Esophagus muscularis mucosa (tissue), 4 donors: ENCODE data around the gene NOSTRIN.

Source experiments
- CTCF ChIP-seq, 3 experiments: fragments of 200-600 bp in 2 of 3; fragments of 450-650 bp in 1 of 3; sonication (generic) in 2 of 3; IDR thresholded peaks; one replicate each; pipeline ENCODE4 v1.5.1; 2017 to 2019; ENCODE audit warnings: antibody characterized with exemption in 3 of 3, mild to moderate bottlenecking in 2 of 3, moderate library complexity in 1 of 3
- EP300 ChIP-seq: sonication (generic); formaldehyde crosslinking; IDR thresholded peaks from one replicate; pipeline ENCODE4 v1.6.1; 2017; ENCODE audit warnings: antibody characterized with exemption
- POLR2A ChIP-seq: fragments of 450-650 bp; IDR thresholded peaks from one replicate; pipeline ENCODE4 v1.6.1; 2017; ENCODE audit warnings: antibody characterized with exemption, moderate library complexity, mild to moderate bottlenecking, low read depth

- TF ChIP-seq POLR2A (no peak), CTCF (IDR thresholded peaks at IDR 0.05) (no peak), EP300 (no peak)
These were observed 105.7 kb downstream of the NOSTRIN start for GRCh38 chr2:168907940-168908662.
